Caki2 (cell line): ENCODE results near the gene NSUN2. TPM values are rescaled to one million over a fixed set of nuclear protein-coding genes. Genes with fewer than 3 reads are reported as not detected.

ENCODE experiments used
- DNase-seq: peaks from one replicate; pipeline ENCODE4 v3.0.0-alpha.2; 2015; ENCODE audit warnings: low read depth
- in situ Hi-C: cut with HindIII; loops from 2 replicates; pipeline ENCODE4 v1.10.0; 2016; ENCODE audit warnings: low sequenced_read_pairs, low pct_unique_long_range_greater_than_20kb, mixed read lengths
- total RNA-seq: library from RNA; depleted of rRNA; stranded (reverse); fragments of >200 nt; shearing (Covaris generic); gene quantifications from 2 replicates; pipeline ENCODE4 v1.2.3, GENCODE V29; 2014; ENCODE audit warnings: low replicate concordance

NSUN2 gene
- total RNA-seq, 1 experiment from 2014 or later, result 38.3 TPM

DNA sequence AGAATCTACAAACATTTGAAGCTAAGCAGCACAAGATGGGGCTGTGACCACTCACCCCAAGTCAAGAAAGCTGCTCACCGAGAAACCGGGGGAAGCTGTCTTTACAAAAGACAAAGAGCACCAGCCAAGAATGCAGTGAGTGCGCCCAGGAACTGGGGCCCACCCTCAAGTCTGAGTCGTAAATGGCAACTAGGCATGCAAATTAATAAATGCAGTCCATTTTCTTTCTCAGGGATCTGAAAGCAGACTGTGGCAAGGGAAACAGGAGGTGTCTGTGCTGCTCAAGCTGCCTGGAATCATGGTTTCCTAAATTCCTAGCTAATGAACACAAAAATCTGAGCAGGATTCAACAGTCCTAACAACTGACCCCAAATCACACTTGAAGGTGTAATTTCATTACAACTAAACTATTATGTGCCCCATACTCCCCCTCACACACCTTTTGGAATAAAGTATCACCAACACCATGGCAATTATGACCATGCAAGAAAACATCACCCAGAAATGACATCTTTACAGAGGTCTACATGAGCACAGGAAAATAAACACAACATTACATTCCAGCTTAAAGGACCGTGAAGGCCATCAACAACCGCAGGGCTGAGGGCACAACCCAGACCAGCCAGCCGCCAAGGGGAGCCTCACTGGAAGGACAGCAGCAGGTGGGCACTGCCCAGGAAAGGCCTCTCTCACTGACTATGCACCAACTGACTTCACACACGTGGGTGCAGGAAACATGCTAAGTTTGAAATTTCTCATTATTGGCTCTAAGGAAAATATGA, 17.6 kb downstream of the NSUN2 start:
- in situ Hi-C loops, result no loop called here
- DNase-seq, result peak; percentile 56

DNA sequence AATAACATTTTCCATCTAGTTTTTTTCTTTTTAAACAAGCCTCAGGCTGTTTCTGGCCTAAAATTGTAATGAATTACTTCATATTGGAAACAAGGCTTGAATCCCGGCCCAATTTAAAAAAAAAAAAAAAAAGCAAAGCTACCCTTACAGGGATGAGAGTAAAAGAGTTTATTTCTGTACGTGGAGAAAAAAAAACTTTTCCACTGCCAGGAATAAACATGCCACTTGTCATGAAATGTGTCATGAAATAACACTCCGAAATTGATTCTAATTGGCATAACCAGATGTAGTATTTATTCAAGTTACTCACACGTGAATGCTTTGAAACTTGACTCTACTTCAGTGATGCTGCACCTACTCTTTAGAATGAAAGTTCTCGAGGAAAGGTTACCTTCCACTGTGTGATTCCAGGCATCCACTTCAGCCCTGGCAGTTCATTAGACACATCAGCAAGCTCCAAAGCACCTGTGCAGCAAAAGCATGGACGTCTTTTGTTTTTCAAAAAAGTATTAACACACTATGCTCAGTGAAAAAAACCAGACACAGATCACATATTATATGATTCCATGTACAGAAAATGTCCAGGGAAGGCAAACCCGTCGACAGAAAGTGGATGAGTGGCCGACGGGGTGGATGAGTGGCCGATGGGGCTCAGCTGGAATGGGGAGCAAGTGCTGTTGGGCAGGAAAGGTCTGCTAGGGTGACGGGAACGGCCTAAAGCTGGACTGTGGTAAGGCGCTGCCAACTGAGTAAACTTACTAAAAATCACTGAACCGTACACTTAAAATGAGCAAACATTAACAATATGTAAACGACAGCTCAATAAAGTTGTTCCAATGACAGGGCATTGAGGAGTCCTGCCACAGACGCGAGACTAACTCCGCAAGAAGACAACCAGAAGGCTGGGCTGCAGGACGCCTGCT, 21.2 kb downstream of the NSUN2 start:
- DNase-seq, result no peak
- in situ Hi-C loops, result no loop called here

DNA sequence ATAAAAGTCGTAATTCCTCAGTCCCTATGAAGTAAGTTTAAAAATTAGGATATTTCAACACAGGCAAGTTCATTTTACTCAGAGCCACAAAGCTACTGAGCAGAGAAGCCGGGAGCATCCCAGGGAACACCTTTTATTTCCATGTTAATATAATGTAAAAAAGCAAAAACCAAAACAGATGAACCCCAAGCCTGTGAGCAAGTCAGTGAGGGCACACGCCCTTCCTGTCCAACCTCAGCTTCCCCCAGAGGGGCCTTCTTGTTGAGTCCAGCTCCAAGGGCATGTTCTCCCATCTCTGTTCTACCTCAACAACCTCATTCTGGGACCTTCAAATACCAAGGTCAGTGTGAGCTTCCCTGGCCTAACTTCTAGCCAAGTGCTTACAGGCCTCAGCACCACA, 24.8 kb downstream of the NSUN2 start:
- DNase-seq, result no peak
- in situ Hi-C loops, result no loop called here

DNA sequence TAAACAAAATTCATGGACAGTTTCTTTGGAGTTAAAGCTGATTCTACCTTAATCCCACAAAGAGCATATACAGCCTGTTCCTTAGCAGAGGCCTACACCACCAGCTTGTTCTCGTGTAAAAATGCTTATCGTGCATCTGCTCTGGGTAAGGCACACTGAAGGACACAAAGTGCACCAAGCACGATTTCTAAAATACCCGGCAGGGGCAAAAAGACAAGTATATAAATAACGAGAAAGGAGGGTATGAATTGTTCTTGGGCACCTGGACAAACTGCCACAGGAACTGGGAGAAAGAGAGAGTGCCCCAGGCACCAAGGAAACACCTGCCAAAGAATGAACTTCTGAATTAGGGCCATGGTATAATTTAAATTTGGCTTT, 25.3 kb downstream of the NSUN2 start:
- in situ Hi-C loops, result no loop called here
- DNase-seq, result no peak

DNA sequence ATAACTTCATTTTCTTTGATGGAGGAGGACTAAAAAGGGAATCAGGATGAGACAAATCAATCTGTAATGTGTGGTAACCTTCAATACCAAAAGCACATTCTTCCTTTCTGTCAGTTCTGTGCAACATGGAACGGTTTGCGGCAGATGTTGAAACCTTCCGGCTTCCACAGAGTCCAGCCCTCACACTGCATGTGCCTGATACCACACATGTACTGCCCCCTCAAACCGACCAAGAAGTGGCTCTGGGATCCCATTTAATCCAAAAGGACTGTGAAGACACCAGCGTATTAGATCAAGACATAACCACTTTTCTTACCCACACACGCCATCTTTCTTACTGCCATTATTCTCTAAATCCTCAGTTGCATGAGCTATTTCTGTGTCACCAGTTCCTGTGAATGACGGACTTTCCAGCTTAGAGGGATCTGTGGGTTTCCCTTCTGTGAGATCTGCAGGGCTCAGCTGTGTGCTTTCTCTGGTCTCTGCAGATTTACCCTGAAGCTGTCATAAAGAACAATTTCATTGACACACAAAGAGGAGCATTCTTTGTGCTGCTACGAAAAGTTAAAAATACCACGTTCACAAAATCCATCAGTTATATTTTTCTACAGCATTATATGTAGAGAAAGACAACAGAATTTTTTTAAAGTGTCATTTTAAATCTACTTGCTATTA, 25.8 kb downstream of the NSUN2 start:
- in situ Hi-C loops, result no loop called here
- DNase-seq, result no peak

DNA sequence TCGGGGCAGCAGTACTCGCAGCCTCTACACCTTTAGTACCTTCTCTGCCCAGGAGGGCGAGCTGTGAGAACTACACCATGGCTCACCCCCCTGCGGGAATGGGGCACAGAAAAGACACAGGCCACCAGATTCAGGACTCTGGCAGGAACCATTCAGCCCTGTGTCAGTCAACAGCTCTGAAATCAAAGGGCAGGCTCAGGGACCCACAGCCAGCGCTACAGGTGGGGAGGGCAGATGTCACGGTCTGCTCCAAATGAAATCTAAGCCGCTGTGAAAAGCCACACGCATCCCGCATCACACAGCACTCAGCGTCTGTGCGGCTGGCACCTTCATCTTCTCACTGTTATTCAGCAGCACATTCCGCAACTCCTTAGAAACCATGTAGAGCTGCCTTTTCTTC, 27.9 kb downstream of the NSUN2 start:
- DNase-seq, result no peak
- in situ Hi-C loops, result no loop called here

DNA sequence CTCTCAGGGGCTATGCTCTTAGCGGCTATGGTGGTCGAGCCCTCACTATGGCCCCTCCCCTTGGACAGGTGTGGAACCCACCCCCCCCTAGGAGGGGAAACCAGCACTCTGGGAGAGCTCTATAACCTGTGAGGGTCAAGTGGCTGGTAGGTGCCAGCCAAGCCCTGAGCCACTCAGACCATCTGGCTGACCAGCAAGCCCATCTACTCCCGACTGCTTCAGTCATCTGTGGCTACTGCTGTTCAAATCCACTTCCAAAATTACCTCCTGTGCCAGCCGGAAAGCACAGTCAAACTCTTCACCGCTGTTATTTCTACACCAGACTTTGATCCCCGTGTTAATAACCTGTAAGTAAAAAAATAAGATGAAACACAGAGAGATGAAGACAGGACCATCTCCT, 28.5 kb downstream of the NSUN2 start:
- DNase-seq, result no peak
- in situ Hi-C loops, result no loop called here

DNA sequence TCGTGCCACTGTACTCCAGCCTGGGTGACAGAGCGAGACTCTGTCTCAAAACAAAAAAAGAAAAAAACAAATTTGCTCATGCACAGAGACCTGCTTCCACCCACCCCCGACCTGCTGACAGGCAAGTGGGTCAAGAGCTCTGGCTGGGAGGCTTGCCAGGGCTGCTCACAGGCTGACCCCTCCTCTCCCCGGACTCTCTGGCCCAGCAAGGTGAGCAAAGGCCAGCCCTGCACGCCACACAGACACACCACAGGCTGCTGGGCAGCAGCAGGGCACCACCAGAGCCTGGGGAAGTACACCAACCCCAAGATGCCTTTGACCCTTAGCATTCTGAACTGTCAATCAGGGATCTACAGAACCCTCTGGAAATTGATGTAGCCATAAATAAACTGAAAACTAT, 29.2 kb downstream of the NSUN2 start:
- no peak for DNase-seq
- in situ Hi-C loops, result no loop called here

DNA sequence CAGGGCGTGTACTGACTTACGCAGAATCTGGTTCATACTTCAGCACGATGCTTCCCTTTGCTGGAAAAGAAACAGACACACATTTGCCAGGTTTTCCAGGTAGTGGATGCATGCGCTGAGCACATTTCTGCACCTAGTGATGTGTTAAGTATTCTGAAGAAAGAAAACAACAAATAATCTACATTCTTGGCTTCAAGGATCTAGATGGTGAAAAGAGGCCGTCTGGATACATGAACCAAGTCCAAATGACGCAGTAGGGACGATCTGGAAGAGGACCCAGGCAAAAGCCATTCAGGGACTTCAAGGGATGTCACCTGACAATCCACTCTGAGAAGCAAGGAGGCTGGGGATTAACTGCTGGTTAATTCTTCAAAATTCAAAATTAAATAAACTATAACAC, 30.4 kb downstream of the NSUN2 start:
- in situ Hi-C loops, result no loop called here
- DNase-seq, result no peak

DNA sequence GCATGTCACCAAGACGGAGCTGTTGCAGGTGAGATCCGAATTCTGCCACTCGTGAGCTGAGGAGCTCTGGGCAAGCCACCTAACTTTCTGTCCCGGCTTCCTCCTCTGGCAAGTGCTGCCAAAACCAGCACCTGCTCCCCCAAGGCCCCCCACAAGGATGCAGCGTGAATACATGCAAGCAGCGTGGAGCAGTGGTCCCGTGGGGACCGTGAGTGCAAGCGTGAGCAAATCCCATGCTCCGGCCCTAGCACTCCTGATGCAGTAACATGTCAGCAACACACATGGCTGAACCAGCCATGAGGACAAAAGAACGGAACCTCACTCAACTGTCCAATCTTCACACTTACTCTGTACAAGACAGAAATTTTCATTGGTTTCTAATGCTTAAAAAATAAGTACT, 31.0 kb downstream of the NSUN2 start:
- in situ Hi-C loops, result no loop called here
- no peak for DNase-seq

DNA sequence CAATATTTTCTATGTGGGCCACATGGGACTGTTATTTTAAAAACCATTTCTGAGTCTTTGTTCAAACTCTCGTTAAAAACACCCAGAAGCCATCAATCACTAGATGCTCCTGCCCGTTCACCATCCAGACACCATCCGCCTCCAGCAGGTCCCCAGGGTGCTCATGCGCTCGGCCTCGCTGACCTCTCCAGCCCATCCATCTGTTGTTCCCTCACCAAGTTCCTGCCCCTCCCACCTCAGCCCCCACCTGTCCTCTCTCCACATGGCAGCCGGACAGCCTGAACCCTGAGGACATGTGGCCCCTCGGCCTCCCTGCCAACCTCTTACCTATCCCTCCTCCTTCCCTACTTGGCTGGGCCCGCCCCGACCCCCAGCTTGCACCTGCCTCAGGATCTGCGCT, 31.6 kb downstream of the NSUN2 start:
- DNase-seq, result no peak
- in situ Hi-C loops, result no loop called here

DNA sequence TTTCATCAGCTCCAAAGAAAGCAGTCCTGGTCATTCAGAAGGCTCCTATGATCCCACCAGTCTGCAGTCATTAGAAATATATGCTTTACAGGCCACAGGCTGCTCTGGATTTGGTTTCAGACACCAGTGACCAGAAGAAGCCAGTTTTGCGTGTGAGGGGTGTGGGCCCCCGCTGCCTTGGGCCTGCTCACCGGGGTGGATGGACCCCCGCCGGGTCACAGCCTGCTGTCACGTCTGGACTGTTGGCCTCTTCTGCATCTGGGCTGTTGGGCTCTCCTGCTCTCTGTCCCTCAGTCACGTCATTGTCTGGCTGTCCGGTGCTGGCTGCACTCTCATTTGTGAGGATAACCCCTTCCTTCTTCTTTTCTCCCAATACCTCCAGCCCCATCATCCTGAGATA, 33.1 kb downstream of the NSUN2 start:
- DNase-seq, result no peak
- in situ Hi-C loops, result no loop called here

DNA sequence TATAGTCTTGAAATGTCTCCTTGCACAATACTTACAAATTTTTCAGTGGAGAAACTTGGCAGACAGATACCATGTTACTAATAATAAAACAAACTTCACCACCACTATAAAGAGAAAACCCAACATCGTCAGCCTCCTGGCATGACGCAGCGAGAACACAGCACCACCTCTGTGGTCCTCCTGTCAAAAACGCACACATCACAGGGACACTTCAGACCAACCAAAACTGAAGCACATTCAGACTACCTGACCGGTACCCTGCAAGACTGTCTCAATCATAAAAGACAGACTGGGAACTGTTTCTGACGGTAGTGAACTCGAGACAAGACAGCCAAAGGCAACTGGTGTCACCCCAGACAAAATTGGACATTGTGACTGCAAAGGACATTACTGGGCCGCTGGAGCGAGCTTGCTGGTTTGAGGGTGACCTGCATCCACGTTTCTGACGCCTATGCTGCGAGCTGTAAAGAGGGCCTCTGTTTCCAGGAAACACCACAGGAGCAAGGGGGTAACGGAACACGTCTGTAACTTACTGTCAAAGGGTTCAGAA, 34.4 kb downstream of the NSUN2 start:
- no peak for DNase-seq
- in situ Hi-C loops, result no loop called here

DNA sequence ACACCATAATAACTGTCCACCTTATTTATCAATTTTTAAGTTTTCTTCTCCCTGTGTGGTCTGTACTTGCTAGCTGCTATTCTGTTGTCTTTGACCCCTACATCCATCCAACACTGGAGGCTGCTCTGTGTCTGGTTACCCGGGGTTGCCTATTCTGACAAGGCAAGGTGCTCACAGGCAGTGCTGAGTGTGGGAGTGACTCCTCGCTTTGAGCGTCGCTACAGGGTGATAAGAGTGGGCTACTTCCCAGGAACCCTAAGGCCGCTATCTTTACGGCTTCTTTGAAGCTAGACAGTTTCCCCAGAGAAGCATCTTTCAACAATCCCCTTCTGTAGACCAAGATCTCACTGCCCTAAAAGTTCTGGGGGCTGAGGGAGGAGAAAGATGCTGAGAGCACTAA, 35.3 kb downstream of the NSUN2 start:
- in situ Hi-C loops, result no loop called here
- DNase-seq, result no peak

DNA sequence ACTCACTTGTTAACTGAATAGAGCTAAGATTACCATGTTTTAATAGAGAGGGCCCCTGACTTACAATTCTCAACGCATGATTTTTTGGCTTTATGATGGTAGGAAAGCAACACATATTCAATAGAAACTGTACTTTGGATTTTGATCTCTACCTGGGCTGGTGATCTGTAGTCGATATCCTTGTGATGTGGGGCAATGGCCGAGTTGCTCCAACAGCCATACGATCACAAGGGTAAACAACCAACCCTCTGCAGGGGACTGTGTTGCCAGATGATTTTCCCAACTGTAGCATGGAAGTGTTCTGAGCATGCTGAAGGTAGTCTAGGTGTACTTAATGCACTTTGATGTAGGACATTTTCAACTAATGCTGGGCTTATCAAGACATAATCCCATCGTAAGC, 36.5 kb downstream of the NSUN2 start:
- DNase-seq, result no peak
- in situ Hi-C loops, result no loop called here

DNA sequence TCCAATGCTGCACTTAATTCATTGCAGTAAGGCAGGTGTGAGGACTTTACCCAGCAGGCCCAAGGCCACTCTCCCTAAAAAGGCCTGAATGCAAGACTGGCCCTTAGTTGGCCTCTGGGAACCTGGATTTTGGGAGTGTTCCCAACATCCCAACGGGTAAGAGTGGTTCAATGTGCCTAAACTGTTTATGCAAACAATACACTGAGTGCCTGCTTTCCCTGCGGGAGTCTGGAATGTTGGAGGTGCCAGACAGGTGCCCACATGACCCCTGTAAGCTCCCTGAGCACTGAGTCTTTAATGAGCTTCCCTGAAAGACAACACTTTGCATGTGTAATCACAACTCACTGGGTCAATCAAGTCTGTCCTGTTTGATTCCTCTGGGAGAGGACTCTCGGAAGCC, 37.4 kb downstream of the NSUN2 start:
- in situ Hi-C loops, result no loop called here
- no peak for DNase-seq

DNA sequence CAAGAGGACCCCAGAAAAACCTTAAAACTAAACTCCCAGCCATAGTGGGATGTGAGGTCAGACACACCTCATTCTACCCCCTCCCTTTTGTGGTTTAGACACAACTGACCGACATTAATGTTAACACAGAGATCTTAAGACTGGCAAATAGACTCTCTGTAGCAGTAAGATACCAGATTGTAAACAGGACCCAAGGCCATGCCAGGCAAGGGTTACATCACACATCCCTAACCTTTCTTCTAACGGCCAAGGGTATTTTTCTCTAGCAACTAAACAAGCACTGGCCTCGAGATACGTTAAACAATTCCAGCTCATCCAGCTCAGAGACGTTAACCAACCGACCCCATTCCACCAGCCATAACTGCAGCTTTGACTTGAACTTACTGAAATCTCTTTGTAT, 38.8 kb downstream of the NSUN2 start:
- in situ Hi-C loops, result no loop called here
- DNase-seq, result no peak

DNA sequence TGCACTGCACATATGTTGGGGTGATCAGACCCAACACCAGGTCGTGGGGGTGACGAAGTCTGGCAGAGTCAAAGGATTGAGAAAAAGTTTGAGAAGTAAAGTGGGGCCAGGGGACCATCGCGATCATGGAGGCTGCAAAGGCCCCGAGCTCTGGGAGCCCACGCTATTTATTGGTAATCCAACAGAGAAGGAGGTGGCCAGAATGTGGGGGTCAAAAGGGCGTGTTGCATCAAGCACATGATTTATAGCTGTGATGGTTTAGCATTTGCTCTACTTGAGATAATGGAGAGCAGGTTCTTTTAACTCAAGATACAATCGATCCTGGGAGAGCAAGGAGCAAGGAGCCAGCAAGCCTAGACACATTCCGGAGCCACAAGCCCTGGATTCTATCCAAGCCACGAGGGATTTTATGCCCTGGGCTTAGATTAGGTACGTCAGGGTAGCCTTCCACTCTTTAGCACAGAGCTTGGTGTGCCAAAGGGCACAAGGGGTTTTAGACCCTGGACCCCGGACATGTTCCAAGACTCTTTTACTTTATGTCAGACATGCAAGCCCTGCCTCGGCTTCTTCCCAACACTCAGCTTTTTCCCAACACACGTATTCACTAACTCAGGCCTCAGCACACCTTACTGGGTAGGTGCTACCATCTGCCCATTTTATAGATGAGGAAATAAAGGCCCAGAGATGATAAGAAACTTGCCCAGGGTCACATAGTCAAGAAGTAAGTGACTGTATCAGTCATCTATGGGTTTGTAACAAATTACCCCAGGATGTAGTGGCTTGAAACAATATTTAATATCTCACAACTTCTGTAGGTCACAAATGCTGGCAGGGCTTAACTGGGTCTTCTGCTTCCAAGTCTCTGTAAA, 39.5 kb downstream of the NSUN2 start:
- no peak for DNase-seq

More for the DNA sequence above, 39.5 kb downstream of the NSUN2 start:
- in situ Hi-C loops, result no loop called here
